ENCODE data around the gene DNAH12.
"Not testable (repeated sequence)": the region's sequence is repeated elsewhere in the genome, so short reads cannot be mapped to it uniquely, and the experiment has no call there.

The DNAH12 gene

DNA sequence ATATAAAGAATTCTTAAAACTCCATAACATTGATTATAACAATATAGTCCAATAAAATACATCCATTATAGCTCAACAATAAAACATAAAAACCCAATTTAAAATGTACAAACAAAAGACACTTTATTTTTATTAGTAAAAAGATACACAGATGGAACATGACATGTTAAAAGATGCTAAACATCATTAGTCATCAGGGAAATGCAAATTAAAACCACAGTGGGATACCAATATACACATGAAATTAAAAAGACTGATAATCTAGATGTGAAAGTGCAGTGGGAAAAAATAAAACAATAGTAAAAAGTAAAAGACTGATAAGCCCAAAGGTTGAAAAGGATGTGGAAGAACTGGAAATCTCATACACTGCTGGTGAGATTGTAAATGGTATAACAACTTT is 46.2 kb downstream of the DNAH12 start:
- Histone ChIP-seq H2AFZ (ENCODE audit: insufficient read depth, low read length, poor library complexity) (no peak overlapping the region), H3K79me2 (ENCODE audit: control insufficient read depth, insufficient read depth, low read length, poor library complexity) (no peaks in the 10 kb centered on the region), H3K23ac (ENCODE audit: low read length) (no peak overlapping the region), H3K9ac (ENCODE audit: low read length) (no peak overlapping the region), H2BK5ac (ENCODE audit: low read depth, low read length, poor library complexity) (no peak overlapping the region), H3K27ac (ENCODE audit: low read depth, low read length) (no peak overlapping the region), H3K4me2 (ENCODE audit: low read length) (no peak overlapping the region), H2BK120ac (ENCODE audit: insufficient read depth, low read length, poor library complexity) (no peak overlapping the region), H3K36me3 (ENCODE audit: control insufficient read depth in 1 of 2, insufficient read depth in 2 of 2, low read length in 2 of 2) (no peaks in the 10 kb centered on the region), H2BK12ac (ENCODE audit: low read length) (no peak overlapping the region), H4K12ac (ENCODE audit: low read depth, low read length) (no peak overlapping the region), H3K27me3 (ENCODE audit: insufficient read depth, low read length) (no peaks in the 10 kb centered on the region), H3K4ac (ENCODE audit: low read depth, low read length) (no peak overlapping the region), H3K4me3 (ENCODE audit: low read depth, low read length) (no peak overlapping the region), H4K8ac (ENCODE audit: low read depth, low read length) (no peak overlapping the region), H3K18ac (ENCODE audit: low read length) (no peak overlapping the region), H3K4me1 (ENCODE audit: control insufficient read depth in 1 of 2, insufficient read depth in 2 of 2, low read length in 2 of 2) (no peaks in the 10 kb centered on the region), H3K14ac (ENCODE audit: low read length) (no peak overlapping the region), H2AK5ac (ENCODE audit: low read length) (no peak overlapping the region), H3K79me1 (ENCODE audit: low read length) (no peaks in the 10 kb centered on the region), H3K9me3 (ENCODE audit: insufficient read depth, low read depth, low read length) (no peaks in the 10 kb centered on the region), H4K91ac (ENCODE audit: low read depth, low read length) (no peak overlapping the region)
- DNase-seq = no peak

DNA sequence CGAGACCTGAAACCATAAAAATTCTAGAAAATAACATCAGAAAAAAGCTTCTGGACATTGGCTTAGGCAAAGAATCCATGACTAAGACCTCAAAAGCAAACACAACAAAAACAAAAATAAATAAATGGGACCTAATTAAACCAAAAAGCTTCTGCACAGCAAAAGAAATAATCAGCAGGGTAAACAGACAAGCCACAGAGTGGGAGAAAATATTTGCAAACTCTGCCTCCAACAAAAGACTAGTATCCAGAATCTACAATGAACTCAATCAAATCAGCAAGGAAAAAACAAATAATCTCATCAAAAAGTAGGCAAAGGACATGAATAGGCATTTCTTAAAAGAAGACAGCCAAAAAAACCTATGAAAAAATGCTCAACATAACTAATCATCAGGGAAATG is 59.6 kb downstream of the DNAH12 start:
- Histone ChIP-seq H3K4me1 (ENCODE audit: control insufficient read depth in 1 of 2, insufficient read depth in 2 of 2, low read length in 2 of 2) (no peaks in the 10 kb centered on the region), H3K27me3 (ENCODE audit: insufficient read depth, low read length) (no peaks in the 10 kb centered on the region), H3K27ac (ENCODE audit: low read depth, low read length) (no peak overlapping the region), H3K4ac (ENCODE audit: low read depth, low read length) (no peak overlapping the region), H4K12ac (ENCODE audit: low read depth, low read length) (no peak overlapping the region), H3K79me2 (ENCODE audit: control insufficient read depth, insufficient read depth, low read length, poor library complexity) (no peaks in the 10 kb centered on the region), H3K18ac (ENCODE audit: low read length) (no peak overlapping the region), H3K23ac (ENCODE audit: low read length) (no peak overlapping the region), H3K79me1 (ENCODE audit: low read length) (no peaks in the 10 kb centered on the region), H3K36me3 (ENCODE audit: control insufficient read depth in 1 of 2, insufficient read depth in 2 of 2, low read length in 2 of 2) (no peaks in the 10 kb centered on the region), H2BK5ac (ENCODE audit: low read depth, low read length, poor library complexity) (no peak overlapping the region), H3K4me2 (ENCODE audit: low read length) (no peak overlapping the region), H3K4me3 (ENCODE audit: low read depth, low read length) (no peak overlapping the region), H2AK5ac (ENCODE audit: low read length) (no peak overlapping the region), H2BK12ac (ENCODE audit: low read length) (no peak overlapping the region), H3K14ac (ENCODE audit: low read length) (no peak overlapping the region), H4K8ac (ENCODE audit: low read depth, low read length) (no peak overlapping the region), H2AFZ (ENCODE audit: insufficient read depth, low read length, poor library complexity) (no peak overlapping the region), H4K91ac (ENCODE audit: low read depth, low read length) (no peak overlapping the region), H3K9me3 (ENCODE audit: insufficient read depth, low read depth, low read length) (no peaks in the 10 kb centered on the region), H3K9ac (ENCODE audit: low read length) (no peak overlapping the region), H2BK120ac (ENCODE audit: insufficient read depth, low read length, poor library complexity) (no peak overlapping the region)
- no CpG with 5 or more reads among the region's 1 CpG for WGBS (ENCODE audit: extremely low coverage, insufficient coverage, insufficient read length)
- no peak for DNase-seq

DNA sequence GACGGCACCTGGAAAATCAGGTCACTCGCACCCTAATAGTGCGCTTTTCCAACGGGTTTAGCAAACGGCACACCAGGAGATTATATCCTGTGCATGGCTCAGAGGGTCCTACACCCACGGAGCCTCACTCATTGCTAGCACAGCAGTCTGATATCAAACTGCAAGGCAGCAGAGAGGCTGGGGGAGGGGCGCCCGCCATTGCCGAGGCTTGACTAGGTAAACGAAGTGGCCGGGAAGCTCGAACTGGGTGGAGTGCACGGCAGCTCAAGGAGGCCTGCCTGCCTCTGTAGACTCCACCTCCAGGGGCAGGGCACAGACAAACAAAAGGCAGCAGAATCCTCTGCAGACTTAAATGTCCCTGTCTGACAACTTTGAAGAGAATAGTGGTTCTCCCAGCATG is 67.0 kb downstream of the DNAH12 start:
- H2BK5ac ChIP-seq (ENCODE audit: low read depth, low read length, poor library complexity); H3K79me1 ChIP-seq (ENCODE audit: low read length); H3K4me1 ChIP-seq (ENCODE audit: control insufficient read depth in 1 of 2, insufficient read depth in 2 of 2, low read length in 2 of 2); H3K18ac ChIP-seq (ENCODE audit: low read length); H2AK5ac ChIP-seq (ENCODE audit: low read length); H3K4me2 ChIP-seq (ENCODE audit: low read length); H3K23ac ChIP-seq (ENCODE audit: low read length); H3K9ac ChIP-seq (ENCODE audit: low read length); H4K8ac ChIP-seq (ENCODE audit: low read depth, low read length); H3K36me3 ChIP-seq (ENCODE audit: control insufficient read depth in 1 of 2, insufficient read depth in 2 of 2, low read length in 2 of 2); H3K27ac ChIP-seq (ENCODE audit: low read depth, low read length); H2AFZ ChIP-seq (ENCODE audit: insufficient read depth, low read length, poor library complexity); H4K91ac ChIP-seq (ENCODE audit: low read depth, low read length); H2BK120ac ChIP-seq (ENCODE audit: insufficient read depth, low read length, poor library complexity); H3K27me3 ChIP-seq (ENCODE audit: insufficient read depth, low read length); H3K4me3 ChIP-seq (ENCODE audit: low read depth, low read length); H3K79me2 ChIP-seq (ENCODE audit: control insufficient read depth, insufficient read depth, low read length, poor library complexity); DNase-seq; H3K9me3 ChIP-seq (ENCODE audit: insufficient read depth, low read depth, low read length); H3K14ac ChIP-seq (ENCODE audit: low read length); H4K12ac ChIP-seq (ENCODE audit: low read depth, low read length); H3K4ac ChIP-seq (ENCODE audit: low read depth, low read length); H2BK12ac ChIP-seq (ENCODE audit: low read length): not testable (repeated sequence)
- no CpG with 5 or more reads among the region's 13 CpGs for WGBS (ENCODE audit: extremely low coverage, insufficient coverage, insufficient read length)

- Histone ChIP-seq H3K79me1 (ENCODE audit: low read length) (no peaks in the 10 kb centered on the region), H2AFZ (ENCODE audit: insufficient read depth, low read length, poor library complexity) (no peak overlapping the region), H3K4me3 (ENCODE audit: low read depth, low read length) (no peak overlapping the region), H3K23ac (ENCODE audit: low read length) (no peak overlapping the region), H2BK5ac (ENCODE audit: low read depth, low read length, poor library complexity) (no peak overlapping the region), H2BK12ac (ENCODE audit: low read length) (no peak overlapping the region), H3K4ac (ENCODE audit: low read depth, low read length) (no peak overlapping the region), H4K91ac (ENCODE audit: low read depth, low read length) (no peak overlapping the region), H3K4me1 (ENCODE audit: control insufficient read depth in 1 of 2, insufficient read depth in 2 of 2, low read length in 2 of 2) (peaks cover 0 to 2% of the 10 kb centered on the region in 2 experiments), H3K27ac (ENCODE audit: low read depth, low read length) (no peak overlapping the region), H3K9ac (ENCODE audit: low read length) (no peak overlapping the region), H2AK5ac (ENCODE audit: low read length) (no peak overlapping the region), H4K8ac (ENCODE audit: low read depth, low read length) (no peak overlapping the region), H4K12ac (ENCODE audit: low read depth, low read length) (no peak overlapping the region), H3K36me3 (ENCODE audit: control insufficient read depth in 1 of 2, insufficient read depth in 2 of 2, low read length in 2 of 2) (no peaks in the 10 kb centered on the region), H3K14ac (ENCODE audit: low read length) (no peak overlapping the region), H3K27me3 (ENCODE audit: insufficient read depth, low read length) (no peaks in the 10 kb centered on the region), H3K18ac (ENCODE audit: low read length) (no peak overlapping the region), H3K79me2 (ENCODE audit: control insufficient read depth, insufficient read depth, low read length, poor library complexity) (no peaks in the 10 kb centered on the region), H3K9me3 (ENCODE audit: insufficient read depth, low read depth, low read length) (no peaks in the 10 kb centered on the region), H3K4me2 (ENCODE audit: low read length) (no peak overlapping the region), H2BK120ac (ENCODE audit: insufficient read depth, low read length, poor library complexity) (no peak overlapping the region)
- DNase-seq = peak in 1 of 2 donors; percentile 26
- WGBS (ENCODE audit: extremely low coverage, insufficient coverage, insufficient read length) = no CpG with 5 or more reads among the region's 4 CpGs
These were observed 79.3 kb downstream of the DNAH12 start for GRCh38 chr3:57464801-57465200.
